Measurements from ENCODE around the gene SH3PXD2B. TPM values are rescaled to one million over a fixed set of nuclear protein-coding genes. Genes with fewer than 3 reads are reported as not detected.

SH3PXD2B gene
- total and polyA plus RNA-seq, 2 of the 13 experiments (the other 11 are each of a cell fraction or from before 2014, with no cell fraction given): 3.4 to 4.6 TPM

DNA sequence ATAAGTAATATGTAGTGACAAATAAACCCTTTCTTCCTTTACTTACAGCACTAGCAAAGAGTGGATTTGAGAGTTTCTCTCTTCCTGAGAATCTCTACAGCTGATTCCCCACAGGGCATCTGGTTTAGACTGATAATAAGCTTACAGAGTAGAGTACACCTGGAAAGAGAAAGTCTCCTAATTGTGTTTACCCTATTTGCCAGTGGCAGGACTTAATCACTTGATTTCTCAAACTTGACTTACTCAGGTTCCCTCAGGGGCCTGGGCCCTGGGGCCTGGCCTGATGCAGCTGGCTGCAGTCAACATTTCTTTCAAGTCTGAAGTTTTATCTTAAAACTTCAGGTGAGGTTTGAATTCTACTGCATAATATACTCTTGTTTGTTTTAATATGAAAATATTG, 132.7 kb downstream of the SH3PXD2B start:
- Histone ChIP-seq H3K27ac (ENCODE audit: extremely low read length, insufficient read depth, low read length) (no peak overlapping the region), H4K20me1 (ENCODE audit: insufficient read depth, low read length) (no peaks in the 10 kb centered on the region), H3K4me2 (ENCODE audit: low read depth, low read length) (peak overlapping the region; percentile 41), H3K79me2 (ENCODE audit: insufficient read depth, low read length) (no peaks in the 10 kb centered on the region), H3K9ac (ENCODE audit: insufficient read depth, low read depth, low read length) (no peak overlapping the region), H3K4me3 (replicated peaks in 1 of 3; ENCODE audit: insufficient read depth in 1 of 3, low read depth in 2 of 3, low read length in 3 of 3) (no peak overlapping the region), H3K36me3 (replicated peaks in 1 of 2; ENCODE audit: control insufficient read depth in 1 of 2, insufficient read depth in 2 of 2, low read length in 2 of 2) (no peaks in the 10 kb centered on the region), H3K27me3 (ENCODE audit: control insufficient read depth in 1 of 2, insufficient read depth in 2 of 2, low read length in 2 of 2) (no peaks in the 10 kb centered on the region), H2AFZ (ENCODE audit: low read length) (no peak overlapping the region), H3K4me1 (ENCODE audit: insufficient read depth, low read length) (0 out of 2 replicates have a peak, but pooled peaks cover 8% of the 10 kb centered on the region), H3K9me3 (ENCODE audit: low read length) (no peaks in the 10 kb centered on the region)
- POLR2A ChIA-PET: no interaction called here
- in situ Hi-C loops (cut with HindIII; ENCODE audit: extremely low pct_ligation_motif_present, low pct_unique_long_range_greater_than_20kb): no loop called here
- DNase-seq (ENCODE audit: low spot score): no peak
- TF ChIP-seq ZNF205 (CRISPR knock-in tag; IDR thresholded peaks at IDR 0.05) (no peak), ARNT (IDR thresholded peaks at IDR 0.05) (no peak), SSRP1 (CRISPR knock-in tag; IDR thresholded peaks at IDR 0.05) (no peak), ERF (CRISPR knock-in tag; IDR thresholded peaks at IDR 0.05) (no peak), BHLHE40 (IDR thresholded peaks at IDR 0.05; ENCODE audit: low read length) (no peak), IRF1 (CRISPR knock-in tag; IDR thresholded peaks at IDR 0.05; ENCODE audit: low read depth) (no peak), ZMYM4 (CRISPR knock-in tag; IDR thresholded peaks at IDR 0.05) (no peak)
- no TSS peak for BruUV-seq (replicated peaks)
- ATAC-seq: no peak
- CTCF ChIA-PET (ENCODE audit: low intra/inter-chr PET ratio, low total read pairs): no interaction called here
- intact Hi-C loops (cut with micrococcal nuclease; ENCODE audit: unreplicated experiment): loop anchor here (10.0 kb wide), 1 partner anchor 363 kb away; no protein-coding TSS in a partner anchor
- FAIRE-seq: no peak

DNA sequence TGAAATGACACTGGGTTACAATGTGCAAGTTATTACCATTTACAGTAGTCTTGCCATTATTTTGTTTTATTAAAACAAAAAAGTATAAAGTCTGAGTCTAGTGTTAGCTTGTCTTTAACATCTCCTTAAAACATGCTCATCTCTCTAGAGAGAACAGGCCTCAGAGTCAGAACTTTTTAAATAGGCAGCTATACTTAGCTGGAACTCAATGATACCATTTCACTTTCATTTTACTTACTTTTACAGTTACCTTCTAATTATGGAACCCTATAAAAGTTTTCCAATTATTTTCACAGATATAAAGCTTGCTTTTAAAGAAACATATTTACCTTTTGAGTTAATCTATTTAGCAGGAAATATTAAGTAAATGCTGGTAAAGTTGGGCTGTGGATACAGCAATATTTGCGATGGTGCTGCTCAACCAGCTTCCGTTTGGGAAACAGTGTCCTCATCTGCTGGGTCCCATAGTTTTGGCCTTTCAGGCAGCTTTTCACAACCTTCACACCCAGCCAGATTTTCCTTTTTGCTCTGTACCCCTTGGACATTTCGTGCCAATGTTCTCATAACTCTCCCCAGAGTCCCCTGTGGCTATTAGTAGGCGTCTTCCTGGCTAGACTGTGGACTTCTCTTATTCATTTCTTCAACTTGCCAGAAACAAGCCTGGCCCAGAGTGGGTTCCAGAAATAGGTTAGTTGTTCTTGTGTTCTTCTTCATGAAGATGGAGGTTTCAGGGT, 134.4 kb downstream of the SH3PXD2B start:
- no peaks in the 10 kb centered on the region for H4K20me1 ChIP-seq (ENCODE audit: insufficient read depth, low read length)
- in situ Hi-C loops (cut with HindIII; ENCODE audit: extremely low pct_ligation_motif_present, low pct_unique_long_range_greater_than_20kb): no loop called here
- TF ChIP-seq SNAPC2 (CRISPR knock-in tag; IDR thresholded peaks at IDR 0.05): no peak
- no peak for TF ChIP-seq NRL (CRISPR knock-in tag; IDR thresholded peaks at IDR 0.05; ENCODE audit: borderline replicate concordance)
- no peak for TF ChIP-seq SNAPC4 (CRISPR knock-in tag; IDR thresholded peaks at IDR 0.05)
- no peak for TF ChIP-seq NR1H2 (CRISPR knock-in tag; IDR thresholded peaks at IDR 0.05; ENCODE audit: borderline replicate concordance, low read depth)

More for the DNA sequence above, 134.4 kb downstream of the SH3PXD2B start:
- POLR2A ChIA-PET: no interaction called here
- Histone ChIP-seq H3K79me2 (ENCODE audit: insufficient read depth, low read length) (no peaks in the 10 kb centered on the region), H3K27me3 (ENCODE audit: control insufficient read depth in 1 of 2, insufficient read depth in 2 of 2, low read length in 2 of 2) (no peaks in the 10 kb centered on the region), H3K4me1 (ENCODE audit: insufficient read depth, low read length) (no peaks in the 10 kb centered on the region), H3K4me3 (replicated peaks in 1 of 3; ENCODE audit: insufficient read depth in 1 of 3, low read depth in 2 of 3, low read length in 3 of 3) (no peak overlapping the region), H3K9me3 (ENCODE audit: low read length) (no peaks in the 10 kb centered on the region), H3K4me2 (ENCODE audit: low read depth, low read length) (no peak overlapping the region), H2AFZ (ENCODE audit: low read length) (no peak overlapping the region), H3K27ac (ENCODE audit: extremely low read length, insufficient read depth, low read length) (no peak overlapping the region), H3K36me3 (replicated peaks in 1 of 2; ENCODE audit: control insufficient read depth in 1 of 2, insufficient read depth in 2 of 2, low read length in 2 of 2) (no peaks in the 10 kb centered on the region), H3K9ac (ENCODE audit: insufficient read depth, low read depth, low read length) (no peak overlapping the region)
- no peak for FAIRE-seq
- ATAC-seq: no peak
- no peak for DNase-seq (ENCODE audit: low spot score)
- intact Hi-C loops (cut with micrococcal nuclease; ENCODE audit: unreplicated experiment): loop anchor here (10.0 kb wide), 1 partner anchor 365 kb away; no protein-coding TSS in a partner anchor
- WGBS (ENCODE audit: low lambda C conversion rate): 46% methylated on average over 4 of the region's 4 CpGs
- CTCF ChIA-PET (ENCODE audit: low intra/inter-chr PET ratio, low total read pairs): no interaction called here
- BruUV-seq (replicated peaks): no TSS peak
